GM12878 (cell line): ENCODE data around the gene PERP. TPM values are rescaled to one million over a fixed set of nuclear protein-coding genes. Genes with fewer than 3 reads are reported as not detected.

ENCODE experiments used
- ATAC-seq: fragments of 200-7000 bp; cut with Tn5 transposase; 3 replicates; pipeline ENCODE4 v1.9.1; 2020; ENCODE audit warnings: mild to moderate bottlenecking, moderate library complexity
- BruUV-seq: library from RNA; stranded (reverse); fragments of 400-500 nt; replicated peaks from 2 replicates; lab custom pipeline; 2021; lab: Mats Ljungman, UMichigan
- CTCF ChIA-PET: fragments of 300-600 bp; sonication (Branson Sonifier 250); formaldehyde crosslinking; extraction: SDS; loops from one replicate; lab custom pipeline; 2021; ENCODE audit warnings: inconsistent platforms; lab: Yijun Ruan, JAX
- POLR2A ChIA-PET: fragments of 350-600 bp; formaldehyde crosslinking; extraction: SDS; loops from one replicate; lab custom pipeline; 2021; ENCODE audit warnings: inconsistent platforms; lab: Charles Lee
- RAD21 ChIA-PET: fragments of 300-600 bp; sonication (Branson Sonifier 250); formaldehyde crosslinking; loops from one replicate; lab custom pipeline; 2023; ENCODE audit warnings: antibody characterized with exemption; ENCODE audit not compliant: unreplicated experiment; lab: Charles Lee
- SMC1A ChIA-PET: fragments of 300-600 bp; sonication (Branson Sonifier 250); formaldehyde crosslinking; loops from one replicate; lab custom pipeline; 2023; ENCODE audit not compliant: unreplicated experiment, uncharacterized antibody; lab: Charles Lee
- DNase-seq: peaks from one replicate; pipeline ENCODE4 v3.0.0-alpha.2; 2011; ENCODE audit warnings: low read depth, low spot score
- FAIRE-seq: peaks from 3 replicates; lab custom pipeline; 2011; peaks lifted over from hg19 to GRCh38; lab: Jason Lieb, UNC
- H2AFZ ChIP-seq: 2 replicates; pipeline ENCODE4 v1.6.0; 2011; ENCODE audit warnings: low read depth, low read length, control low read depth; ENCODE audit not compliant: control insufficient read depth
- H3K27ac ChIP-seq: 2 replicates; pipeline ENCODE4 v1.5.1; 2011; ENCODE audit warnings: control low read depth; ENCODE audit not compliant: control insufficient read depth, insufficient read depth
- H3K27me3 ChIP-seq, 2 experiments: replicated peaks in 1 of 2; 2 replicates each; pipeline versions ENCODE4 v1.6.0 to v1.6.1; 2011; ENCODE audit warnings: low read length in 1 of 2; ENCODE audit not compliant: control insufficient read depth in 2 of 2, insufficient read depth in 2 of 2
- H3K36me3 ChIP-seq, 2 experiments: 2 replicates each; pipeline ENCODE4 v1.5.1; 2011; ENCODE audit warnings: low read length in 1 of 2; ENCODE audit not compliant: control insufficient read depth in 2 of 2, insufficient read depth in 2 of 2
- H3K4me1 ChIP-seq: 2 replicates; pipeline ENCODE4 v1.6.1; 2011; ENCODE audit warnings: mild to moderate bottlenecking, low read length, moderate library complexity, mixed read lengths; ENCODE audit not compliant: control insufficient read depth, insufficient read depth
- H3K4me2 ChIP-seq: 2 replicates; pipeline ENCODE4 v1.6.0; 2011; ENCODE audit warnings: control low read depth; ENCODE audit not compliant: control insufficient read depth, insufficient read depth
- H3K4me3 ChIP-seq: fragments of 200-600 bp; sonication (generic); 2 replicates; pipeline ENCODE4 v1.5.1; 2016
- H3K79me2 ChIP-seq: 2 replicates; pipeline ENCODE4 v1.6.0; 2011; ENCODE audit warnings: low read length; ENCODE audit not compliant: control insufficient read depth, insufficient read depth
- H3K9ac ChIP-seq: 2 replicates; pipeline ENCODE4 v1.8.0; 2011; ENCODE audit warnings: low read length, control low read depth, mixed read lengths; ENCODE audit not compliant: control insufficient read depth, insufficient read depth
- H3K9me3 ChIP-seq: replicated peaks from 3 replicates; pipeline ENCODE4 v1.5.1; 2011; ENCODE audit warnings: mild to moderate bottlenecking, low read length; ENCODE audit not compliant: control insufficient read depth, insufficient read depth
- H4K20me1 ChIP-seq: 2 replicates; pipeline ENCODE4 v1.6.0; 2011; ENCODE audit not compliant: control insufficient read depth, insufficient read depth
- BMI1 ChIP-seq: fragments of 450-650 bp; IDR thresholded peaks from 2 replicates; pipeline ENCODE4 v1.6.1; 2016; ENCODE audit warnings: mild to moderate bottlenecking, moderate library complexity, borderline replicate concordance
- HCFC1 ChIP-seq: fragments of 150-350 bp; IDR thresholded peaks from 2 replicates; pipeline ENCODE4 v1.6.1; 2014; ENCODE audit warnings: low read length
- HDGF ChIP-seq: fragments of 450-650 bp; IDR thresholded peaks from 2 replicates; pipeline ENCODE4 v1.6.1; 2016; ENCODE audit warnings: antibody characterized with exemption
- MYB ChIP-seq: fragments of 150-350 bp; IDR thresholded peaks from 2 replicates; pipeline ENCODE4 v1.6.1; 2014; ENCODE audit warnings: mild to moderate bottlenecking, low read depth, low read length, borderline replicate concordance
- TCF12 ChIP-seq: IDR thresholded peaks from 2 replicates; pipeline ENCODE4 v1.6.1; 2011; ENCODE audit warnings: low read depth, mild to moderate bottlenecking, low read length
- WGBS: methylation state at CpG from one replicate; pipeline ENCODE4 v1.1.6; 2016; ENCODE audit warnings: low lambda C conversion rate; ENCODE audit not compliant: insufficient replicate concordance, insufficient coverage; ENCODE audit errors: missing lambda C conversion rate; 5-methylcytosine and 5-hydroxymethylcytosine counted together
- in situ Hi-C: fragments of 300-500 bp; cut with MboI; formaldehyde crosslinking; loops from 9 replicates; pipeline ENCODE4 v1.14.3; 2018; ENCODE audit warnings: mixed read lengths
- intact Hi-C: fragments of 100-400 bp; cut with micrococcal nuclease; formaldehyde crosslinking; loops from one replicate; pipeline ENCODE4 v1.14.2; 2022; ENCODE audit not compliant: unreplicated experiment
- polyA plus RNA-seq, 11 experiments: library from polyadenylated mRNA; depleted of rRNA in 4 of 11; unstranded in 6 of 11; stranded (reverse) in 5 of 11; fragments of >200 nt; fragmentation: Nextera tagmentation in 4 of 11; fragmentation: Illumina TruSeq in 1 of 11; extraction: Ambion mirVana in 4 of 11; extraction: Trizol in 1 of 11; gene quantifications; 1 replicate in 1 of 11; 2 replicates in 10 of 11; pipeline versions ENCODE4 v1.2.1 to v1.2.3, GENCODE V29; 2011 to 2016; ENCODE audit warnings: inconsistent platforms in 2 of 11, missing spikeins in 2 of 11, low read depth in 1 of 11
- total RNA-seq, 4 experiments: library from RNA; depleted of rRNA in 3 of 4; stranded (reverse); fragments of >200 nt in 3 of 4; fragmentation: Illumina TruSeq in 1 of 4; extraction: Trizol in 1 of 4; gene quantifications; 2 replicates each; pipeline versions ENCODE4 v1.2.1 to v1.2.3, GENCODE V29; 2013 to 2021
- TF ChIP-seq, protein P1 (sequence below): IDR thresholded peaks from 2 replicates; pipeline ENCODE4 v1.6.1; 2012; ENCODE audit warnings: improper control_type of control experiment, low read depth, low read length; ENCODE audit not compliant: insufficient replicate concordance

The PERP gene
- total and polyA plus RNA-seq, 10 of the 15 experiments (the other 5 are each of a cell fraction or from before 2014, with no cell fraction given), result 0.37 to 2.4 (median 0.75) TPM

DNA sequence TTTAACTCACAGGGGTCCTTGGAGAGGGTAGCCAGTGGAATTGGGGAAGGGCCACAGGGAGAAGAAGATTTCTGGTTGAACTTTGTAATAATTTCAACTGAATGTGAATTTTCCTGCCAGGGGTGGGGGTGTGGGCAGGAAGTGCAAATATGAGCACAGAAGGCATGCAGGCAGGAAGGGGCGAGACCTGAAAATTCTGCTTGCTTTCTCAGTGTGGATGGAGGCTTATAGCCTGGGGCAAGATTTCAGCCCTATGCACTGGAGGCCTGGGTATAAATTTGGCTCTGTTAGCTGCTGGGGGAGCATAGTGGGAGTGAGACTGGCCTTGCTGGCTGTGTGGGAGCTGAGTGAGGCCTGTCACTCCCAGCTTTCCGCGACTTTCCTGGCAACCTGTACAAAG is 54.4 kb downstream of the PERP start:
- CTCF ChIA-PET, result no interaction called here
- TF ChIP-seq HCFC1 (no peak), MYB (no peak), TCF12 (no peak), BMI1 (no peak), HDGF (no peak)
- TF ChIP-seq, protein P1, sequence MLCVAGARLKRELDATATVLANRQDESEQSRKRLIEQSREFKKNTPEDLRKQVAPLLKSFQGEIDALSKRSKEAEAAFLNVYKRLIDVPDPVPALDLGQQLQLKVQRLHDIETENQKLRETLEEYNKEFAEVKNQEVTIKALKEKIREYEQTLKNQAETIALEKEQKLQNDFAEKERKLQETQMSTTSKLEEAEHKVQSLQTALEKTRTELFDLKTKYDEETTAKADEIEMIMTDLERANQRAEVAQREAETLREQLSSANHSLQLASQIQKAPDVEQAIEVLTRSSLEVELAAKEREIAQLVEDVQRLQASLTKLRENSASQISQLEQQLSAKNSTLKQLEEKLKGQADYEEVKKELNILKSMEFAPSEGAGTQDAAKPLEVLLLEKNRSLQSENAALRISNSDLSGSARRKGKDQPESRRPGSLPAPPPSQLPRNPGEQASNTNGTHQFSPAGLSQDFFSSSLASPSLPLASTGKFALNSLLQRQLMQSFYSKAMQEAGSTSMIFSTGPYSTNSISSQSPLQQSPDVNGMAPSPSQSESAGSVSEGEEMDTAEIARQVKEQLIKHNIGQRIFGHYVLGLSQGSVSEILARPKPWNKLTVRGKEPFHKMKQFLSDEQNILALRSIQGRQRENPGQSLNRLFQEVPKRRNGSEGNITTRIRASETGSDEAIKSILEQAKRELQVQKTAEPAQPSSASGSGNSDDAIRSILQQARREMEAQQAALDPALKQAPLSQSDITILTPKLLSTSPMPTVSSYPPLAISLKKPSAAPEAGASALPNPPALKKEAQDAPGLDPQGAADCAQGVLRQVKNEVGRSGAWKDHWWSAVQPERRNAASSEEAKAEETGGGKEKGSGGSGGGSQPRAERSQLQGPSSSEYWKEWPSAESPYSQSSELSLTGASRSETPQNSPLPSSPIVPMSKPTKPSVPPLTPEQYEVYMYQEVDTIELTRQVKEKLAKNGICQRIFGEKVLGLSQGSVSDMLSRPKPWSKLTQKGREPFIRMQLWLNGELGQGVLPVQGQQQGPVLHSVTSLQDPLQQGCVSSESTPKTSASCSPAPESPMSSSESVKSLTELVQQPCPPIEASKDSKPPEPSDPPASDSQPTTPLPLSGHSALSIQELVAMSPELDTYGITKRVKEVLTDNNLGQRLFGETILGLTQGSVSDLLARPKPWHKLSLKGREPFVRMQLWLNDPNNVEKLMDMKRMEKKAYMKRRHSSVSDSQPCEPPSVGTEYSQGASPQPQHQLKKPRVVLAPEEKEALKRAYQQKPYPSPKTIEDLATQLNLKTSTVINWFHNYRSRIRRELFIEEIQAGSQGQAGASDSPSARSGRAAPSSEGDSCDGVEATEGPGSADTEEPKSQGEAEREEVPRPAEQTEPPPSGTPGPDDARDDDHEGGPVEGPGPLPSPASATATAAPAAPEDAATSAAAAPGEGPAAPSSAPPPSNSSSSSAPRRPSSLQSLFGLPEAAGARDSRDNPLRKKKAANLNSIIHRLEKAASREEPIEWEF, result no peak
- TF ChIP-seq, all 136 proteins: peak for 0
- intact Hi-C loops (no loop called here), in situ Hi-C loops (no loop called here)
- 63% methylated on average over 3 of the region's 3 CpGs for whole genome bisulfite sequencing
- Histone ChIP-seq H4K20me1 (no peaks in the 10 kb centered on the region), H3K4me3 (no peak overlapping the region), H3K79me2 (no peaks in the 10 kb centered on the region), H3K9ac (no peak overlapping the region), H3K27me3 (no peaks in the 10 kb centered on the region; a peak in 1 of 4 replicates), H3K27ac (no peak overlapping the region), H3K4me1 (no peaks in the 10 kb centered on the region), H2AFZ (no peak overlapping the region), H3K4me2 (no peak overlapping the region), H3K36me3 (no peaks in the 10 kb centered on the region), H3K9me3 (no peaks in the 10 kb centered on the region)
- FAIRE-seq, result no peak
- RAD21 ChIA-PET, result no interaction called here
- DNase-seq, result no peak
- ATAC-seq, result no peak
- POLR2A ChIA-PET, result no interaction called here
- SMC1A ChIA-PET, result no interaction called here
- BruUV-seq, result no TSS peak
